Measurements from ENCODE around the gene ACBD4. TPM values are rescaled to one million over a fixed set of nuclear protein-coding genes. Genes with fewer than 3 reads are reported as not detected.

Gene ACBD4
- total RNA-seq, 1 donor from 2014 or later: 14.7 TPM

DNA sequence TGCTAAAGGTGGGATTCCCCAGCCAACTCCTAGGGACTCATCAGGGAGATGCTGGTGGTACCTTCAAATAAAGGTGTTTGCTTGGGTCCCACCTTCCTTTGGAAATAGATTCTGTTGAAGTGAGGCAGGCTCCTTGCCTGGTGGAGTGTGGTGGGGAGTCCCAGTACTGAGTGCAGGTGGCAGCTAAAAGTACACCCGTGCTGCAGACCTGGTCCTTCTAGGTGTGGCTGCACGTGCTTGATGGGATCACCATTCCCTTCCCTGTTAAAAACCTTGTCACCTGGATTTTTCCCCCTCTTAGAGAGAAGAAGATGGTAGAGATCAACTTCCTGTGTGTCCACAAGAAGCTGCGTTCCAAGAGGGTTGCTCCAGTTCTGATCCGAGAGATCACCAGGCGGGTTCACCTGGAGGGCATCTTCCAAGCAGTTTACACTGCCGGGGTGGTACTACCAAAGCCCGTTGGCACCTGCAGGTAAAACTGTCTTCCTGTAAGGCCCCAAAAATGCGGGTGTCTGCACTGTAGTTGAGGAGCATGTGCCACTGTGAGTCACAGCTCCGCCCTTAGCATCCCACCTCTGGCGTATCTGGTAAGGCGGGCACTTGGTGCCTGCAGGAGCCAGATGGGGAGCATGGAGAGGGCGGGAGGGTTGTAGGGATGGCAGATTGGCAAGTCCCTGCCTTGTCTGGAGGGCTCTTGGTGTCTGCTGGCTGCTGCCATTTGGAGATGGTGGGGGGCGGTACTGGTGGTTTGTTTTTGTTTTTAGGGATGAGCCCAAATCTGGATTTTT is 37.2 kb upstream of the ACBD4 start:
- Mint-ChIP-seq H3K4me1 (peaks cover 3% of the 10 kb centered on the region), H3K4me3 (no peak overlapping the region), H3K9me3 (no peaks in the 10 kb centered on the region), H3K27ac (no peak overlapping the region), H3K36me3 (ENCODE audit: low read depth) (peaks cover 60% of the 10 kb centered on the region), H3K27me3 (no peaks in the 10 kb centered on the region)
- DNase-seq: no peak
- intact Hi-C loops (cut with micrococcal nuclease): loop anchor here (2.0 kb wide), 1 partner anchor 177 kb away; no protein-coding TSS in a partner anchor

DNA sequence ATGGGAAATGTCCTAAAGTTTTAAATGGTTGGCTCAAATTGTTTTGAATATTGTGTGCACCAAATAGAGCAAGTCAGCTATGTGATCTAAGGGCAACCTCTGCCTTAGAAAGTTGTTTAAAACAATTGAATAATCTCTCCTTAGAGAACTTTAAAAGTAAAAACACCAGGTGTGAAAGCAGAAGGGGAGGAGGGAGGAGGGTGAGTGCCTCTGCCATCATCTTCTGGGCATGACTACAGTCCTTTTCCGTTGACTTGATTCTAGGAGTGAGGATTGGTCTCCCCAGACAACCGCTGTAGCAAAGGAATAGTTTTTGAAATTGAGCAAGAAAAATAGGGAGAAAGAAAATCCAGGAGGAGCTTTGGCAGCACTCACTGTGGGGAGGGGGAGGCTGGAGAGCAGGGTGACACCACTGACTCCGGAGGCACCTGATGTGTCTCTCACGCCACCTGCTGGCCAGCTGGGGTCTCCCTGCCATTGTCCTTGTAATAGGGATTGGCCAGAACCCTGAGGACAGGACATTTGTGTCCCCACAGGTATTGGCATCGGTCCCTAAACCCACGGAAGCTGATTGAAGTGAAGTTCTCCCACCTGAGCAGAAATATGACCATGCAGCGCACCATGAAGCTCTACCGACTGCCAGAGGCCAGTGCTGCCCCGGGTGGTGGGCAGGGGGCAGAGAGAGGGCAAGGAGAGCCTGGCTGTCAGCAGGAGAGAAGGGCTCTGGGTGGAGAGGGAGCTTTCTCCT is 36.4 kb upstream of the ACBD4 start:
- Mint-ChIP-seq H3K27me3 (no peaks in the 10 kb centered on the region), H3K36me3 (ENCODE audit: low read depth) (peaks cover 58% of the 10 kb centered on the region), H3K4me1 (peaks cover 3% of the 10 kb centered on the region), H3K9me3 (no peaks in the 10 kb centered on the region), H3K27ac (no peak overlapping the region), H3K4me3 (no peak overlapping the region)
- intact Hi-C loops (cut with micrococcal nuclease): loop anchor here (2.0 kb wide), 1 partner anchor 178 kb away; no protein-coding TSS in a partner anchor
- DNase-seq: peak; percentile 93

DNA sequence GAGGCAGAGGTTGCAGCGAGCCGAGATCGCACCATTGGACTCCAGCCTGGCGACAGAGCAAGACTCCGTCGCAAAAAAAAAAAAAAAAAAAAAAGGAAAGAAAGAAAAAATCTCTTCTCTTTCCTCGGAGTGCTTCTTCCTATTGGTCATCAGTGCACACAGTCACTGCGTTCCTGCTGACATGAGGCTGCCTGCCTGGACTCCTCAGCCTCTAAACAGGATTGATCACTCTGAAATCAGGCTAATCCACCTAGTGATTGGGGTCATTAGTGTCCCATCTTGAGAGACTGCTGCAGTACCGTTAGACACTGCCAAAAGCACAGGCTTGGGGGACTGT is 34.0 kb upstream of the ACBD4 start:
- H3K9me3 Mint-ChIP-seq: no peaks in the 10 kb centered on the region
- no peaks in the 10 kb centered on the region for H3K27me3 Mint-ChIP-seq
- peaks cover 3% of the 10 kb centered on the region for H3K4me1 Mint-ChIP-seq
- H3K36me3 Mint-ChIP-seq (ENCODE audit: low read depth): peaks cover 62% of the 10 kb centered on the region
- no peak overlapping the region for H3K4me3 Mint-ChIP-seq
- DNase-seq: no peak
- no peak overlapping the region for H3K27ac Mint-ChIP-seq
- intact Hi-C loops (cut with micrococcal nuclease): no loop called here

DNA sequence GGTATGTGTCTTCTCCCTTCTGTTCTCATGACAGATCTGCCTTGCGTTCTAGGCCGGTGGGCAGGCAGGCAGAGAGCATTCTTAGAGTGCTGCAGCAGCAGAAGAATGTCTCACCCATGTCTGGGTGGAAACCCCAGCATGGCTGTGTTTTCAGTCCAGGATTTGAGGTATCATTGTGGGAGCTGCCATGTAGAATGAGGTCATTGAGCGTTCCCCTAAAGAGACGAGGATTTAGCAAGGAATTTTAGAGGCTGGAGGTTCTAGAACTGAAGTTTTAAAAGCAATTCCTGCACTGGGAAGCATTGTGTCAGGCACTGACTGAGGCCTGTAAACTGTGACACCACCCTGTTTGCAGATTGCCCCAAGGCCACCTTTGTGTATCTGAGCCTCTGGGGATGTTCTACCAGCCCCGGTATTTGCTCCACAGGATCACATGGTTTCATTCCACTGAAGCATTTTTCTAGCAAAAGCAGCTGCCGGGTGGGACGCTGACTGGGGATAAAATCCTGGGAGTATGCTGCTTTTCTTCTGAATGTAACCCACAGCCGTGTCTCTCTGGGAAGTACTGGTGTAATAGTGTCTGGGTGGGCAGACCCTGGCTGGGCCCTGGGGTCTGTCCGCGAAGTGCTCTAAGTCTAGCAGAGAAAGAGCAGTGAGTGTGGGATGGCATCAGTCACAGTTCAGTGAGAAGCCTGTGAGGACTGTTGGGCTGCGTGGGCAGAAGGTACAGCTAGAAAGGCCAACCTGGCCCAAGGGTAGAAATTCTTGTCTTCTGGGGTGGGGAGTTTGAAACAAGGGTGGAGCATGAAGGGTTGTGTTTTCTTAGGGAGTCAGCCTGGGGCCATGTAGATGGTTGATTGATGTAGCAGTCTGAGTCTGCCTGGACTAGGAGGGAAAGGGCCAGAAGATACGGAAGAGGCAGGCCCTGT is 33.3 kb upstream of the ACBD4 start:
- no peak for DNase-seq
- no peak overlapping the region for H3K4me3 Mint-ChIP-seq
- no peaks in the 10 kb centered on the region for H3K9me3 Mint-ChIP-seq
- no peak overlapping the region for H3K27ac Mint-ChIP-seq
- H3K27me3 Mint-ChIP-seq: no peaks in the 10 kb centered on the region
- H3K36me3 Mint-ChIP-seq (ENCODE audit: low read depth): peaks cover 61% of the 10 kb centered on the region
- H3K4me1 Mint-ChIP-seq: peaks cover 3% of the 10 kb centered on the region
- intact Hi-C loops (cut with micrococcal nuclease): no loop called here

DNA sequence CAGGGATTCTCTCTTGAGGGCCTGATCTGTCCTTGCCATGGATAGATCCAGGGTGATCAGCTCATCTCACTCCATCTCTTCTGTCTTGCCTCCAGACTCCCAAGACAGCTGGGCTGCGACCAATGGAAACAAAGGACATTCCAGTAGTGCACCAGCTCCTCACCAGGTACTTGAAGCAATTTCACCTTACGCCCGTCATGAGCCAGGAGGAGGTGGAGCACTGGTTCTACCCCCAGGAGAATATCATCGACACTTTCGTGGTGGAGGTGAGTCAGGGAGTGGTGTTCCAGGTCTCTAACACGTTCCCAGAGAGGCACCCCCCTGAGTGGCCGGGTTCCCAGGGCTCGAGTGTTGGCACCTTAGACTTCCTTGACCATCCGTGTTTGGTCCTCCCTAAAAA is 32.6 kb upstream of the ACBD4 start:
- intact Hi-C loops (cut with micrococcal nuclease): no loop called here
- no peak overlapping the region for H3K27ac Mint-ChIP-seq
- H3K9me3 Mint-ChIP-seq: no peaks in the 10 kb centered on the region
- peaks cover 60% of the 10 kb centered on the region for H3K36me3 Mint-ChIP-seq (ENCODE audit: low read depth)
- H3K27me3 Mint-ChIP-seq: no peaks in the 10 kb centered on the region
- peaks cover 3% of the 10 kb centered on the region for H3K4me1 Mint-ChIP-seq
- DNase-seq: no peak
- no peak overlapping the region for H3K4me3 Mint-ChIP-seq

DNA sequence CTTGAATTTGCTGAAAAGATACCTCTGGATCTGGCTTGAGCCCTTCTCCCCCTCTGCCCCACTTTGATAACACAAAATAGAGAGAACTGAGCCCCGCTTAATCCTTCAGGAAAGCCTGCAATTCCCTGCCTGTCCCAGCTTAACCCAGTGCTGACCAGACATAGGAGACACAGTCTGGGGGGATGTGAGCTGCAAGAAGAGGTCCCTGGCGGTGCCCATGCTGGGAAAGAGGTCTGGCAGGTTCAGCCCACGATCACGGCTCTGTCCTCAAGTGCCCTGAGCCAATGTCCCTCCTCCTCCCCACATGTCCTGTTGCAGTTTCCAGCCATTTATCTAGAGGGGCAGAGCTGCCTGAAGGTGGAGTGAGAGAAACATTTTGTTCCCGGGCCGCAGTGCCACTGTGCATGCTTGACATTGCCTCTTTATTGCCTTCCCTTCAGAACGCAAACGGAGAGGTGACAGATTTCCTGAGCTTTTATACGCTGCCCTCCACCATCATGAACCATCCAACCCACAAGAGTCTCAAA is 32.2 kb upstream of the ACBD4 start:
- DNase-seq: no peak
- Mint-ChIP-seq H3K9me3 (no peaks in the 10 kb centered on the region), H3K4me1 (peaks cover 3% of the 10 kb centered on the region), H3K27ac (no peak overlapping the region), H3K4me3 (no peak overlapping the region), H3K36me3 (ENCODE audit: low read depth) (peaks cover 60% of the 10 kb centered on the region), H3K27me3 (no peaks in the 10 kb centered on the region)
- intact Hi-C loops (cut with micrococcal nuclease): no loop called here

DNA sequence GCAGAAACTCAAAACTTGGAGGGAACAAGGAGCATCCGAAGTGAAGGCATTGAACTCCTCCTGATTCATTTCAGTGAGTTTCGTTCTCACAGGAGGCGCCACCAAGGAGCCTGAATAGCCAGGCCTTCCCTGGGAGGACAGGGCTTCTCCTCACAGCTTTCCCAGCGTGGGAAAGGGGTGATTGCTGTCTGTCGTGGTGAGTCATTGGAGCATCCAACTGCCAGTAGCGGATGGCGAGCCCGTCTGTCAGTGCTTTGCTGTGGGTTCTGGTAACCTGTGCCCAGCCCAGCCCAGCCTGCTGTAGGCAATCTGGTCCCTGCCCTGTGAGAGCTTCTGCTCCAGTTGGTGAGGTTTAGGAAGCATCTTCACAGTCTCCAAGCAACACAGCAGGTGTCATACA is 31.5 kb upstream of the ACBD4 start:
- H3K36me3 Mint-ChIP-seq (ENCODE audit: low read depth): peaks cover 55% of the 10 kb centered on the region
- H3K27ac Mint-ChIP-seq: no peak overlapping the region
- H3K9me3 Mint-ChIP-seq: no peaks in the 10 kb centered on the region
- no peak overlapping the region for H3K4me3 Mint-ChIP-seq
- peaks cover 1% of the 10 kb centered on the region for H3K4me1 Mint-ChIP-seq
- intact Hi-C loops (cut with micrococcal nuclease): no loop called here
- no peaks in the 10 kb centered on the region for H3K27me3 Mint-ChIP-seq
- no peak for DNase-seq

DNA sequence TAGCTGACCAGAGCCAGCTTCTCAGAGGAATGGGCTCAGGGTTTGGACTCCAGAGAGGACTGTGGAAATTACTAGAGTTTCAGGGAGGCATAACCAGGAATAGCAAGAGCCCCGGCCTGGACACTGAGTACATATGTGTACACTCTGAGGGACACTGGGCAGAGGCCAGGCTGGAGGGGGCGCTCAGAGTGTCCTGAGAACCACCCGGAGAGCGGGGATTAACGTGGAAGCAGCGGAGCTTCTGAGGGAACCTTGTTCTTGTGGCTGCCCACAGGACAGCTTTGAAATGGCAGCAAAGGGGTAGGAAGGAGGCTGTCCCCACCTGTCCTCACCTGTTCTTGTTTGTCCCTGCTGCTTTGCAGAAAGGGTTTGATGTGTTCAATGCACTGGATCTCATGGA is 31.0 kb upstream of the ACBD4 start:
- peaks cover 52% of the 10 kb centered on the region for H3K36me3 Mint-ChIP-seq (ENCODE audit: low read depth)
- DNase-seq: no peak

DNA sequence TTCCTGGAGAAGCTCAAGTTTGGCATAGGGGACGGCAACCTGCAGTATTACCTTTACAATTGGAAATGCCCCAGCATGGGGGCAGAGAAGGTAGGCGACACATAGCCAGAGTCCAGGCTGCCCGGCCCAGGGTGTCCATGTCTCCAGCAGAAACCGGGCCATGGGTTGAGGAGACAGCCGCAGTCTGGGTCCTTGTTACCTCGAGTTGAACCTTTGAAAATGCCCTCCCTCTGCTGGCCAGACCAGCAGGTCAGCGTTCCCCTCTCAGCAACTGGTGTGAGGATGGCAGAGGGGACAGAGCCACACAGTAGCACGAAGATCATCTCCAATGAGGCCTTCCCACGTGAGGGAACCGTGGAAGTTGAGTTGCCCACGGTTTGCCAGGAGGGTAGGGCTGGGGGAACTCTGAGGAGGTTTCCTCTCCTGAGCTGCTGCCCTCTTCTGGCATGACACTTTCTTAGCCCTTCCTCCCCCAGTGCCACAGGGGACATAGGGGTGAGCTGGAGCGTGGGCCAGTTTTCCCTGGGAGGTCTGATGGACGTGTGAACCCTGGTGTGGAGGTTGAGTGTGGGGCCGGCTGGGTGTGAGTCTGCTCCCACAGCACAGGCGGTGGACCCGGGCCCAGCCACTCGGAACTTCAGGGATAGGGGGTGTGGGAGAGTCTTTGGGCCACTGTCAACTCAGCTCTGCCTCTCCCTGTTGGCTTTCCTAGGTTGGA is 30.4 kb upstream of the ACBD4 start:
- H3K27ac Mint-ChIP-seq: no peak overlapping the region
- peaks cover 48% of the 10 kb centered on the region for H3K36me3 Mint-ChIP-seq (ENCODE audit: low read depth)
- H3K27me3 Mint-ChIP-seq: no peaks in the 10 kb centered on the region
- DNase-seq: no peak
- no peaks in the 10 kb centered on the region for H3K4me1 Mint-ChIP-seq
- no peaks in the 10 kb centered on the region for H3K9me3 Mint-ChIP-seq
- intact Hi-C loops (cut with micrococcal nuclease): no loop called here
- no peak overlapping the region for H3K4me3 Mint-ChIP-seq

More for the DNA sequence above, 31.0 kb upstream of the ACBD4 start:
- Mint-ChIP-seq H3K27me3 (no peaks in the 10 kb centered on the region), H3K4me1 (no peaks in the 10 kb centered on the region), H3K4me3 (no peak overlapping the region), H3K9me3 (no peaks in the 10 kb centered on the region), H3K27ac (no peak overlapping the region)
- intact Hi-C loops (cut with micrococcal nuclease): no loop called here

DNA sequence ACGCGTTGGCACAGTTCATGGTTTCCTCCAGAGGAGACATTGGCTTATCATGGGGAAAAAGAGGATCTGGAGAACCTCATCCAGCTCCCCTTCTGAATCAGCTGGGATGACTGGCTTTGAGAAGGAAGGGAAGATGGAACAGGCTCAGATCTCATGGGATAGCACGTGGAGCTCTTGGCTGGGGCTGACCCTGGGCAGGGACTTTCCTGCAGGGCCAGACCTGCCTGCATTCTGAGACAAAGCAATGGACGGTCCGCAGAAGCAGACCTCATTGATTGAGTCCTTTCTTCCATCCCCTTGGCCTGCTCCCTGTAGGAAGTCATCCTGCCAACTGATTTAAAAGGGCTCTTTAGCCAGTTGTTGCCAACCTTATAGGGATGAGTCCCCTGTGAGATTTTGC is 29.4 kb upstream of the ACBD4 start:
- Mint-ChIP-seq H3K4me1 (no peaks in the 10 kb centered on the region), H3K9me3 (no peaks in the 10 kb centered on the region), H3K27ac (no peak overlapping the region), H3K27me3 (no peaks in the 10 kb centered on the region), H3K4me3 (no peak overlapping the region), H3K36me3 (ENCODE audit: low read depth) (peaks cover 48% of the 10 kb centered on the region)
- intact Hi-C loops (cut with micrococcal nuclease): no loop called here
- no peak for DNase-seq

DNA sequence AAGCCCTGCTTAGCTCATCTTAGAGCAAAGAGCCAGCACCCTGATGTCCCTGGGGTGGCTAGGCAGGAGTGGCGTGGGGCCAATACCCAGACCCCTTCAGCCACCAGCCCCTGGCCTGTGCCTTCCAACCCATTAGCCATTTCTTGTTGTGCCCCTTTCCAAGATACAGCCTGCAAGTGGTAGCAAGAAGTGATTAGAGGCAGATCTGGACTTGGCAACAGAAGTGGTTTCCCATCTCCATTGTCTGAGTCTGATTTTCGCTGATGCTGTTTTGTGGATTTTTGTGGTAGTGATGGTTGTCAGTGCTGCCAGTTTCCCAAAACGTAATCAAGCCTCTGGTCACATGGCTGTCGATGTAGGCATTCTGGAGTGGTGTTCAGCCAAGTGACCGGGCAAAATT is 28.9 kb upstream of the ACBD4 start:
- Mint-ChIP-seq H3K27ac (no peak overlapping the region), H3K4me3 (no peak overlapping the region), H3K36me3 (ENCODE audit: low read depth) (peaks cover 48% of the 10 kb centered on the region), H3K27me3 (no peaks in the 10 kb centered on the region), H3K4me1 (no peaks in the 10 kb centered on the region), H3K9me3 (no peaks in the 10 kb centered on the region)
- intact Hi-C loops (cut with micrococcal nuclease): no loop called here
- no peak for DNase-seq

DNA sequence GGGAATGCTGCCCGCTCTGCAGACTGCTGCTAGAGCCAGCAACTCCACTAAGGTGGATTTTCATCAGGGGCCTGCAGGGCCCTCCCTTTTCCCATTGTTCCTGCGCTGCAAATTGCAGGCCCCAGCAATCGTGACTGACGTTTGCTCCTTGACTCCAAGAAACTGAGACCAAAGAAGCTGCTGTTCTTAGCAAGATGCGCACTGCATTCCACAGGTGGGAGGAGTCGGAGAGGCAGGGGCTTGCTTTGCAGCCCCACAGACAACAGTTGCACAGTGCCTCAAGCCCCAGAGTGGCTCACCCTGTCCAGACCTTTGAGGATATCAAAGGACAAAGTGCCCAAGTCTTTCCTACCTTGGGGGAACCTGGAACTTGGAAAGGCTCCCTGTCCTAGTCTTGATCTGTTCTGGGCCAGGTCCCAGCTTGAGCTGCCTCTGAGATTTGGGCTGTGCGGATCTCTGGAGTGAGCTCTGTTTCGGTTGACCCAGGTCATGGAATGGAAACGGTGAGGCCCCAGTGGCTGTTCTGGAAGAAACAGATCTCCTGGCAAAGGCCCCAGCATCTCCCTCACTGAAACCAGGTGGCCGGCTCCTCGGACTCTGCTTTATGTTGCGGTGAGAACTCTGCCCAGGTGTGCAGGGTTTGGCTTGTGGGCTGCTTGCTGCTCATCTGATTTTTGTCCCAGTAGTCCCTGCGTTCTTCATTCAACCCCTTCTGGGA is 28.0 kb upstream of the ACBD4 start:
- intact Hi-C loops (cut with micrococcal nuclease): no loop called here
- peaks cover 40% of the 10 kb centered on the region for H3K36me3 Mint-ChIP-seq (ENCODE audit: low read depth)

DNA sequence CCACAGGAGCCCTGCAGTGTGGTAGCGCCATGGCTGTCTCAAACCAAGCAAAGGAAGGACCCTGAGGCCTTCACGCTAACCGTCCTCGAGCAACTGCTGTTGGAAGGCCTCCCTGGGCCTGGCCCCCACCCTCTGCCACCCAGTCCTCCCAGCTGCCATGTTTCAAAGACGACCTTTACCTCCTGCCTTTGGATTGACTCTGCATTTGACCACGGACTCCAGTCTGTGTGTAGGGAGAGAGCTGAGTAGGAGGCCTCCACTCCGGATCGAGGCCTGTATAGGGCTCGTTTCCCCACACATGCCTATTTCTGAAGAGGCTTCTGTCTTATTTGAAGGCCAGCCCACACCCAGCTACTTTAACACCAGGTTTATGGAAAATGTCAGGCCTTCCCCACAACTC is 27.4 kb upstream of the ACBD4 start:
- Mint-ChIP-seq H3K36me3 (ENCODE audit: low read depth) (peaks cover 36% of the 10 kb centered on the region), H3K27ac (no peak overlapping the region), H3K4me3 (no peak overlapping the region), H3K4me1 (no peaks in the 10 kb centered on the region), H3K9me3 (no peaks in the 10 kb centered on the region), H3K27me3 (no peaks in the 10 kb centered on the region)
- intact Hi-C loops (cut with micrococcal nuclease): no loop called here
- no peak for DNase-seq

More for the DNA sequence above, 28.0 kb upstream of the ACBD4 start:
- H3K9me3 Mint-ChIP-seq: no peaks in the 10 kb centered on the region
- DNase-seq: no peak
- H3K27ac Mint-ChIP-seq: no peak overlapping the region
- H3K4me1 Mint-ChIP-seq: no peaks in the 10 kb centered on the region
- no peak overlapping the region for H3K4me3 Mint-ChIP-seq
- no peaks in the 10 kb centered on the region for H3K27me3 Mint-ChIP-seq
